GM21390 (cell line): ENCODE results near the gene TRMT61A.
"Not testable (repeated sequence)": the region's sequence is repeated elsewhere in the genome, so short reads cannot be mapped to it uniquely, and the experiment has no call there.

Experiments used
- ATAC-seq: cut with Tn5 transposase; IDR thresholded peaks from one replicate; pipeline ENCODE4 v1.9.1; 2021; ENCODE audit not compliant: unreplicated experiment

The TRMT61A gene

GRCh38 chr14:103508521-103509329 is 20.3 kb upstream of the TRMT61A start:
- ATAC-seq, result no peak

- ATAC-seq, result no peak
Measured at GRCh38 chr14:103509864-103510723, 18.9 kb upstream of the TRMT61A start.

- ATAC-seq, result no peak
Measured at GRCh38 chr14:103510724-103511693, 18.0 kb upstream of the TRMT61A start.

- not testable (repeated sequence) for ATAC-seq
Measured at GRCh38 chr14:103512180-103512579, 16.8 kb upstream of the TRMT61A start.

DNA sequence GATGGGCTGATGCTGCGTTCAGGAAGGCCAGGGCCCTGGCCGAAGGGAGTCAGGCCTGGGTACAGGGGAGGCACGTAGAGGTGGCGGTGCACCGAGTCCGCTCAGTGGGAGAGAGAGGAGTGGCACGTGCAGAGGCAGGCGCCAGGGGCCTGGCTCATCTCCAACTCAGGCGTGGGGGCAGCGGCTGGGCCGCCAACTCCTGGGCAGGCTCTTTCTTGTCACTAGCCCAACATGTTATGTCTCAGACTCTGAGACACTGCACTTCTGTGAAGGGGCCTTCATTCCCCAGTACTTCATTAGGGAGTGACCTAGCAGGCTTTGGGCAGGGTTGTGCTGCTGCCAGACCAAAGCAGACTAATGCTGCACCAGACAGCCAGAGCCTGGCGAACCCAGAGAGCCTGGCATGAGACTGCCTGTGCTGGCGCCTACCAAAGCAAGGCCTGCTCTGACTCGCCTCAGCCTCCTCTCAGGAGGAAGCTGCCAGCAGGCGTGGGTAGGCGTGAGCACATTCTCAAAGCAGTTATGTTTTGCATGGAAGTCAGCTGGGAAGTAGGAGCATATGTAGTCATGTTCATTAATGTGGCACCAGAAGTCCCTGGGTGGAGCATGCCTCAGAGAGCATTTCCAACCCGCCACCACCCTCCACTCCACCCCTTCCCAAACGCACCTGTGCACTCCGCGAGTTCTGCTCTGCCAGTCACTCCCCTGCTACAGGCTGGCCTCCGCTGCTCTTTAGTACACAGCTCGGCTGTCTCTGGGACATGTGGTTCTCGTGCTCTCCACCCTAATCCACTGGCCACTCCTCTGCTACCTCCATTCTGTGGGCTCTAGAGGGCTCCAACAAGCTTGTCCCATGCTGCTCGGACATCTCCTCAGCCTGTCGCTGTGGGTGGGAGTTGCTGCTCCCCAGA is 16.0 kb upstream of the TRMT61A start:
- no peak for ATAC-seq

GRCh38 chr14:103514596-103515421 is 14.2 kb upstream of the TRMT61A start:
- ATAC-seq, result no peak

DNA sequence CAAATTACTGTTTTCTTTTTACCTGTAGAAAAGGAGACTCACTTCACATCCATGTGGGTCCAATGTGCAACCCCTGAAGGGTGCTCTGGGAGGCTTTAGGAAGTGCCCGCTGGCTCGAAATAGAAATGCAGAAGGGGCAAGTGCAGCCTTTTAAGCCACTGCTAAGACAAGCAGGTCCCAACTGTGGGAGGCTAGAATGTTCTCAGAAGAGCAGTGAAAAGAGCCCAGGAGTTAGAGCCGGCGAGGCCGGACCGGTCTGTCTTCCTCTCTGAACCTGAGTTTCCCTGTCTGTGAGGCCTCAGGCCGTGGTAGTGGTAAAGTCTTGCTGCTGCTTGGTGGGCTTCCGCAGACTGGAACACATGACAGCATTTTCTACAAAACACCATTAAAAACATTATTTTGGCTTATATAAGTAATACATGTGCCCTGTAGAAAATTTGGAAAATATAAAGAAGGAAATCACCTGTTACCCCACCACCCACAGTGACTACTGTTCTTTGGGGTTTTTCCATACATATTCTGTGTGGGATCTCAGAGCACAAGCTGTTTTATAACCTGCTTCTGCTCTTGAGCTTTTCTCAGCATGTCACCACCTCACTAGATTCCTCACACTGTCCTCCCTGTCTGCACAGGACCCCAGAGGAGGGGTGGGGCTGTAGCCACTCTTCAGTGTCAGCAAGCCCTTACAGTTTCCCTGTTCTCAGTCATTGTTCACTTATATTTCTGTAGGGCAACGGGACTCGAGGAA is 12.4 kb upstream of the TRMT61A start:
- ATAC-seq, result no peak

DNA sequence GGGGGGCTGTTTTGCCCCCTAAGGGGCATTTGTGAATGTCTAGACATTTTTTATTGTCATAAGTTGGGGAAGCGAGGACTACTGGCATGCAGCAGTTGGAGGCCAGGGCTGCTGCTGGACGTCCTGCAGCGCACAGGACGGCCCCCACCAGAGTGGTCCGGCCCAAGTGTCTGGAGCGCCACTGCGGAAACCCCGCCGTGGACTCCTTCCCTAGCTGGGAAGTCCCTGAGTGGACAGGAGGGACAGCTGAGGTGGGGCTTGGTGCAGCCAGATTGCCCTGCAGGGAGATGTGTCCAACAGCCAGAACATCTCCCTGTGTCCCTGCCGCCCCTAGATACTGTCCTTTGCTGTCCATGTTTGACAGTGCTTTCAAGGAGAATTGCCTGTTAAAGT is 11.8 kb upstream of the TRMT61A start:
- no peak for ATAC-seq

DNA sequence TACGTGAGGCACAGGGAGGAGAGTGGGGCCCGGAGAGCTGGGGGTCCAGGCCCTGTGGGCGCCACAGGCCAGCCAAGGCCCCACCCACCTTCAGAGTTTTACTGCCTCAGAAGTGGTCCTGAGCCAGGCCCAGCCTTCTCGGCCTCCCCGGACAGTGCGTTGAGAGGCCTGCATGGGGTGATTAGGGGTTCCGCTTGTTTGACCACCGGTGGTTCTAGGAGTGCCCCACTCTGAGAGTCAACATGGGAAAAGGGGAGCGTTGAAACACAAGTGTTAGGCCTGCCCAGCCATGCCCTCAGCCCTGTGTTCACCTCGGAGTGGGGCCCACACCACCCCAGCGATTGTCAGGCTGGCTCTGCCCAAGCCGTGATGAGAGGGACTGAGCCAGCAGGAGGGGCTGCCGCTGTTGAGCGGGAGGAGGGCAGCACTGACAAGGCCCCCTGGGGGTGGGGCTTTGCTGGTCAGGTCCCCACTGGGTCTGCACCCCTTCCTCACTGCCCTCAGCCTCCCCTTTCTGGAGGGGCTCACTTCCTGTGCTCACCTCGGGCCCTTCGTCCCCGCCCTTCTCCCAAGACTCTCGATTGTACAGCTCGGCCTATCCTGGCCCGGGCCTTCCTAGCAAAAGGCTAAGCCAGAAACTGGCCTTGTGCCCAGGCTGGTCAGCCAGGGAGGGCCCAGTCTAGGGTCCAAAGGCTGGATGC is 11.1 kb upstream of the TRMT61A start:
- ATAC-seq, result no peak

DNA sequence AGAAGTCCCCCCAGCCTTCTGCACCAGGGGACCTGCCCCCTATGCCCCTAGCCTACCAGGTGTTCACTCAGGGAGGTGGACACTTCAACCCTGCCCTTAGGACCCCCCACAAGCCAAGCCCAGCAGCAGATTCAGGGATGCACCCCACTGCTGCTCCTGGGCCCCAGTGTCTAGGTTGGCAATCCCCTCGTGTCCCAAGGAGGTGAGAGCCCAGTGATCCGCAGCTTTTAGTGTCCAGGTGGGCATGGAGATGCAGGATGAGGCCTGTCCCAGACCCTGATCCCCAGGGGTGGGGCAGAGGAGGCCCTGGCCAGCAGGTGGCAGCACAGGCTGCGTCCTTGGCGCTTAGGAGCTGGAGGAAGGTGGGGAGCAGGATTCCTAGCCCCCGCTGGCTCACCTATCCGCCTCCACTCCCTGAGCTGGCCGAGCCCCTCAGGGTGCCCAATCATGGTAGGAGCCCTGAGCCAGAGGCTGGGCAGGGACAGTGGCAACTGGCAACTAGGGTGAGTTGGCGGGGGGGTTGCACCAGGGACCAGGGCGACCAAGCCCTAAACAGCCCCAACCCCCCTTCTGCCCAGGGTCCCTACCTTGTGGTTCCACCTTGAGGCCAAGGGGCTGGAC is 10.5 kb upstream of the TRMT61A start:
- ATAC-seq, result no peak

DNA sequence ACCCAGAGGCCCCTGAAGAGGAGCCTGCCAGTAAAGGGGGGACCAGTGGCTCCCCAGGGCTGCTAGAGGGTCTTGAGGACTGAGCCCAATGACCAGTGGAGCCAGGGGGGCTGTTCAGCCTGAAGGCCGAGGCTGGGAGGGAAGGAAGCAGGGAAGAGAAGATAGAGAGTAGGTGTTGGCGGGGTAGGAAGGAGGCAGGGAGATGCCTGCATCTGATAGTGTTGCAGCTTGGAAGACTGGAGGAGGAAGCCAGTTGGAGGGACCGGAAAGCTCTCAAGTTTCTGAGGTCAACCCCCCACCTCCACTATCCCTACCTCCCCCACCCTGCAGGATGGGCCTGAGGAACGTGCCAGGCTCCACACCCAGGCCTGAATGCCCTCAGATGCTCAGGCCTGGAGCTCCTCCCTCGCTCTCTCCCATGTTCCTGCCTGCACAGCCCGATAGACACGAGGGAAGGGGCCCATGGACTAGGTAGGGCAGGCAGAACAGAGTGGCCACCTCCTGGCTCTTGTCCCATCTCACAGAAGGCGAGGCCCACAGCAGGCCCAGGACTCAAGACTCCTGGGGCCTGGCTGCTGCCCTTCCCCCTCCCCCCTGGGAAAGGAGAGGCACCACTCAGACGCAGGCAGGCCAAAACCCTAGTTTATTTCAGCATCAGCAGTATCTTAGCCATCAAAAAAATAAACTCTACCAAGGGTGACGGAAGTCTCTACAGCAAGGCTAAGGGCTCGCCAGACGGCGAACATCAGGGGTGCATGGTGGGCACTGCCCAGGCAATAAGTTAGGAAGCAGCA is 9.8 kb upstream of the TRMT61A start:
- no peak for ATAC-seq

DNA sequence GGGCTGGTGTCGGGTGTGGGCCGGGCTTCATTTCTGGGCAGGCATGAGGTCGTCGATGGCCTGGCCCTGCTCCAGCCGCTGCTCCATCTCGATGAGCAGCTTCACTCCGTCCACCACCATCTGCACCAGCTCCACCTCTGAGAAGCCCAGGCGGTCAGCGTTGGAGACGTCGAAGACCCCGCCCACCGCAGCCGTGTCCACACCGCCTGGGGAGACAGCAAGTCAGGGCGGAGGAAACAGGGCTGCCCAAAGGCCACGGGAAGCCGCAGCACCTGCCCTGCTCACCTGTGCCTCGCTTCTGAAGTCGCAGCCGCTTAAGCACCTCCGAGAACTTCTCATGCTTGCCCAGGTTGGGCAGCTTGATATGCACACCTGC is 9.2 kb upstream of the TRMT61A start:
- no peak for ATAC-seq

GRCh38 chr14:103520269-103520656 is 8.7 kb upstream of the TRMT61A start:
- ATAC-seq, result no peak

GRCh38 chr14:103520657-103521437 is 8.1 kb upstream of the TRMT61A start:
- peak; percentile 46 for ATAC-seq

- ATAC-seq, result peak; percentile 7
Measured at GRCh38 chr14:103521438-103521950, 7.5 kb upstream of the TRMT61A start.
